Activated T-cell treated with anti-CD3 and anti-CD28 coated beads, Interleukin-2, amount 50 U/mL, for 48 hours (primary cell): ENCODE data around the gene NCAPD2.
A peak's percentile ranks its signal among the peaks of the same experiment; 100 is the strongest.

Experiments
- DNase-seq, 2 experiments: peaks; one replicate each; pipeline ENCODE4 v3.0.0-alpha.2; 2020

NCAPD2 gene

GRCh38 chr12:6493497-6494257 lies at the start of gene NCAPD2:
TSS of gene NCAPD2 (plus strand) at chr12:6494102. CDS start at chr12:6495099, 997 bp downstream.
- DNase-seq: peak; percentile 96 to 97

- no peak for DNase-seq
Observed at GRCh38 chr12:6444704-6445688, 48.9 kb upstream of the NCAPD2 start, which contains the start of gene CD27. TSS of gene CD27 (plus strand) at chr12:6444955. CDS start at chr12:6445096, 141 bp downstream.

GRCh38 chr12:6450091-6450868 lies 43.6 kb upstream of the NCAPD2 start:
- peak in 1 of 2 experiments; percentile 33 for DNase-seq

DNA sequence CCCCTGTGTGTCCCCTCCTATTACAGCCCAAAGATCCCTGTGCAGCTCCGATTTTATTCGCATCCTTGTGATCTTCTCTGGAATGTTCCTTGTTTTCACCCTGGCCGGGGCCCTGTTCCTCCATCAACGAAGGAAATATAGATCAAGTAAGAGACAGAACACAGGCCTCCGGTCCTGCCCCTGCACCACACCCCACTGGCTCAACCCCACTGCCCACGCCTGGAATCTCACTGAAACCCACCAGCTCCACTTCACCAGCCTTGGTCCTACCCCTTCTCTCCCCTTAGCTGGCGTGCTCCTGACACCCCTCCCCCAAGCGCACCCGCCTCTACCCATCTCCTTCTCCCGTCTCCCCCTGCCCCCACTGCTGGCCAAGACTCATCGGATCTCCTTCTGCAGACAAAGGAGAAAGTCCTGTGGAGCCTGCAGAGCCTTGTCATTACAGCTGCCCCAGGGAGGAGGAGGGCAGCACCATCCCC lies 43.0 kb upstream of the NCAPD2 start:
- DNase-seq: no peak

DNA sequence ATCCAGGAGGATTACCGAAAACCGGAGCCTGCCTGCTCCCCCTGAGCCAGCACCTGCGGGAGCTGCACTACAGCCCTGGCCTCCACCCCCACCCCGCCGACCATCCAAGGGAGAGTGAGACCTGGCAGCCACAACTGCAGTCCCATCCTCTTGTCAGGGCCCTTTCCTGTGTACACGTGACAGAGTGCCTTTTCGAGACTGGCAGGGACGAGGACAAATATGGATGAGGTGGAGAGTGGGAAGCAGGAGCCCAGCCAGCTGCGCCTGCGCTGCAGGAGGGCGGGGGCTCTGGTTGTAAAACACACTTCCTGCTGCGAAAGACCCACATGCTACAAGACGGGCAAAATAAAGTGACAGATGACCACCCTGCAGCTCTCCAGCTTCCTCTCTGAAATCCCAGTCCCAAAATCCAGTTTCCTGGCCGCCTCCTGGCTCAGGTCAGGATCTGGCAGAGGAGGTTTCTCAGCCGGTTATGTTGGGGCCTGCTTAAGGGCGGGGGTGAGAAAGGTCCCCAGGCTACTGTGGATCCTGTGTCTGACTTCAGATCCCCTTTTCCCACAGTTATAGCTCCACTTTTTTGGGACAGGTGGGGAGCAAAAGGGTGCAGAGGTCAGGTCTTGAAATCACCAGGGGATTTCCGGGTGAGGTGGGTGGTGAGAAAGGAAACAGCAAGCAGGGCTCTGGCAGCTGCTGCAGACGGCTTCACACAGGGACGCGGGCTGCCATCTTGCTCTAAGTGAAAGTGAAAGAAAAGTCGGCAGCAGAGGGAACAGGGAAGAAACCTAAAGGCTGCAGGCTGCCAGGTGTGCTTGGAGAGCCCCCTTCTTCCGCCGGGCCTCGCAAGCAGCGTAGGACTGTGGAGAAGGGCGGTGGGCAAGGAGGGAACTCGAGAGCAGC lies 42.3 kb upstream of the NCAPD2 start, which contains the start of gene TAPBPL:
TAPBPL (plus strand) TSS at position 695 of the 897 bp plus-strand sequence. CDS start 207 bp downstream, outside the sequence.
- DNase-seq: peak; percentile 81 to 86

GRCh38 chr12:6452245-6452943 lies 41.5 kb upstream of the NCAPD2 start:
- peak; percentile 61 to 63 for DNase-seq

- peak; percentile 64 to 70 for DNase-seq
Observed at GRCh38 chr12:6452944-6453630, 40.8 kb upstream of the NCAPD2 start.

- DNase-seq: no peak
Observed at GRCh38 chr12:6457220-6457945, 36.5 kb upstream of the NCAPD2 start.

DNA sequence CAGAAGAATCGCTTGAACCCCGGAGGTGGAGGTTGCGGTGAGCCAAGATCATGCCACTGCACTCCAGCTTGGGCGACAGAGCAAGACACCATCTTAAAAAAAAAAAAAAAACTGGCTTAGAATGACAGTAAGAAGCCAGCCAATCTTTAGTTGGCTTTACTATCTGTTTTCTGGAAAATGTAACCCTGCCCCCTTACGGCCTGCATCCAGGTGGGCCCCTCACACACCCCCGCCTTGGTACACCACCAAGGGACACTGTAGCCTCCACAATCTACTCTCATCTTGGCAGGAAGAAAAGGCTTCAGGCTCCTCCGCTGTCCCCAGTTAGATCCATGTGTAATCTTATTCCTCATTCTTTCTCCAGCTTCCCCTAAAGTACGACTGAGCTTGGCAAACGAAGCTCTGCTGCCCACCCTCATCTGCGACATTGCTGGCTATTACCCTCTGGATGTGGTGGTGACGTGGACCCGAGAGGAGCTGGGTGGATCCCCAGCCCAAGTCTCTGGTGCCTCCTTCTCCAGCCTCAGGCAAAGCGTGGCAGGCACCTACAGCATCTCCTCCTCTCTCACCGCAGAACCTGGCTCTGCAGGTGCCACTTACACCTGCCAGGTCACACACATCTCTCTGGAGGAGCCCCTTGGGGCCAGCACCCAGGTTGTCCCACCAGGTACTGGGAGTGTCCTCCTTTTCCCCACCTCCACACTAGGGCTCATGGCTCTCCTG lies 35.5 kb upstream of the NCAPD2 start:
- peak in 1 of 2 experiments; percentile 17 for DNase-seq

GRCh38 chr12:6459004-6459337 lies 34.9 kb upstream of the NCAPD2 start:
- no peak for DNase-seq

DNA sequence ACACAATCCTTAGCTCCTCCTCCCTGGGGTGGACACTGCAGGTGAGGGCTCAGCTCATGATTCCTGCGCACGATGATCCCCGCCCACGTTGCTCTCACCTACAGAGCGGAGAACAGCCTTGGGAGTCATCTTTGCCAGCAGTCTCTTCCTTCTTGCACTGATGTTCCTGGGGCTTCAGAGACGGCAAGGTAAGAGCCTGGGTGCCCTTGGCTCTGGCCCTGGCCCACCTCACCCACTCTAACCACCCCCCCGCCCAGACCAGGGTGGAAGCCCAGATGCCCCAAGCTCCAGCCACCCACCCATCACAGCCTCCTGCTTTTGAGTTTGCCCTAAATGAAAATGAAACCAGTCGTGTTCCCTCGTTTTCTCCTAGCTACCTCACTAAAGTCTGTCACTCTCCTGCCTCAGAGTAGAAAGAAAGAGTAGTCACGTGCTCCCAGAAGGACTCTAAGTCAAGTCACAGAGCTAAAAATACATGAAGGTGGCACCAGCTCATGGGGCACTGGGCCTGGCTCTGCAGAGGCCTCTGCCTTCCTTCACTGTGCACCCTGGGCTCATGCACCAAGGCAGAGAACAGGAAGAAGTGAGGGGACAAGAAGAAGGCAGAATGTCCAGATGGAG lies 33.0 kb upstream of the NCAPD2 start:
- peak; percentile 64 to 66 for DNase-seq

- DNase-seq: peak; percentile 86 to 87
Observed at GRCh38 chr12:6461401-6462233, 32.3 kb upstream of the NCAPD2 start.

DNA sequence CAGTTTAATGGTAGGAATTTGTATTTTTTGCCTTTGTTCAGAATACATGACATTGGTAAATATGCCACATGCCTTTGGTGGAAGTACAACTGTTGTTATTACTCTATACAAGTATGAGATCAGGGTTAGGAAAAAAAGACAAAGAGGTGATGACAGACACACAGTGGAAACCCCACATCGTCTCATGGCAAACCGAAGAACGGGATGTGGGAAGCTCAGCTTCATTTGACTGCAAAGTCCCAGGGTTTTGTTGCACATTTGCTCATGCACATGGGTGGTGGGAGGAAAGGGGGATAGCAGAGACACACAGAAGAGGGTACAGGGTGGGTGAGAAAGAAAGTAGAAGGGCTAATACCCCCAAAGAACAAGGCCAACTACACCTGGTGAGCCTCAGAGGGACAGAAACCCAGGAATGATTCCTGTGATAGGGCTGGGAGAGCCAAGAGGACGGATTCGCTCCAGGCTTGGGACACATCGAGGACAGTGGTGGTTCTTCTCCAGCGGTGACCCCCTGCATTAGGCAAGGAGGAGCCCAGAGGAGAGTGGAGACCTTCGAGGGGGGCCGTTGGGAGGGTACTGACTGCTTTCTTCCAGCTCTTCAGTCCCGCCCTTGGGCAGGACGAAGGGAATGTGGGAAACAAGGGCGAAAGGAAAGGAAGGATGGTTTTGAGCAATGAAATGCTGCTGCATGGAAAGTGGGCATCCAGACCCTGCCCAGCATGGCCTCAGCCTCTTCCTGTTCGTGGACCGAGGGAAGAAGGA lies 31.5 kb upstream of the NCAPD2 start:
- DNase-seq: peak in 1 of 2 experiments; percentile 64

- DNase-seq: no peak
Observed at GRCh38 chr12:6463216-6463615, 30.7 kb upstream of the NCAPD2 start.

GRCh38 chr12:6463858-6464257 lies 30.0 kb upstream of the NCAPD2 start:
- DNase-seq: no peak

DNA sequence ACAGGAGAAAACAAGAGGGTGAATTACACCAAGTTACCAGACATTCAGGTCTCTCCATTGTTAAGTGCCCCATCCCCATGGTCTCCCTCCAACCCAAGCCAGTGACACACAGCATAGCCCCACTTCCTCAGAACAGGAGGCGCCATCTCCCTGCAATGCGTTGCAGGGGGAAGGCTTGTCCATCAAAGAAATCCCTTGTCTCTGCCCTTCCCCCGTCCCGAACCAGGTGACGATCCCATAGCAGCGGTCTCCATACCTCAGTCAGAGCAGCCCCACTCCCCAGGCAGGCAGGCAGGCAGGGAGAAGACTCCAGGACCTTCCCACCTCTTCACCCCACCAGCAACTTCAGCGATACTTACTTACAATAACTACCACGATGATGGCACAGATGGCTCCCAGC lies 29.4 kb upstream of the NCAPD2 start:
- DNase-seq: no peak
